Measurements from ENCODE around the gene TNFRSF14.

The TNFRSF14 gene

GRCh38 chr1:2589431-2590232 lies 33.5 kb downstream of the TNFRSF14 start:
- no peak for DNase-seq

GRCh38 chr1:2590233-2591141 lies 34.3 kb downstream of the TNFRSF14 start:
- no peak for DNase-seq

- no peak for DNase-seq
Measured at GRCh38 chr1:2591233-2591580, 35.0 kb downstream of the TNFRSF14 start.

GRCh38 chr1:2591581-2592261 lies 35.5 kb downstream of the TNFRSF14 start:
- DNase-seq = no peak

GRCh38 chr1:2592672-2593071 lies 36.5 kb downstream of the TNFRSF14 start:
- no peak for DNase-seq

- DNase-seq = no peak
Measured at GRCh38 chr1:2593251-2593878, 37.2 kb downstream of the TNFRSF14 start.

GRCh38 chr1:2594001-2594640 lies 38.0 kb downstream of the TNFRSF14 start:
- no peak for DNase-seq

- DNase-seq = no peak
Measured at GRCh38 chr1:2594641-2595131, 38.5 kb downstream of the TNFRSF14 start.

GRCh38 chr1:2595261-2595811 lies 39.2 kb downstream of the TNFRSF14 start:
- DNase-seq = no peak

- no peak for DNase-seq
Measured at GRCh38 chr1:2595812-2596529, 39.8 kb downstream of the TNFRSF14 start.

- DNase-seq = no peak
Measured at GRCh38 chr1:2596530-2597333, 40.6 kb downstream of the TNFRSF14 start.

- no peak for DNase-seq
Measured at GRCh38 chr1:2597441-2598328, 41.5 kb downstream of the TNFRSF14 start.

- DNase-seq = no peak
Measured at GRCh38 chr1:2598329-2598931, 42.3 kb downstream of the TNFRSF14 start.

- DNase-seq = no peak
Measured at GRCh38 chr1:2601721-2602303, 45.6 kb downstream of the TNFRSF14 start.

- DNase-seq = no peak
Measured at GRCh38 chr1:2602311-2602835, 46.2 kb downstream of the TNFRSF14 start.

- DNase-seq = no peak
Measured at GRCh38 chr1:2602866-2603520, 46.8 kb downstream of the TNFRSF14 start.

- DNase-seq = no peak
Measured at GRCh38 chr1:2603521-2604155, 47.5 kb downstream of the TNFRSF14 start.

All from retina (tissue), 1 donor.